GM19463 (cell line): ENCODE data around the gene AGA.

Experiments used
- ATAC-seq: cut with Tn5 transposase; IDR thresholded peaks from one replicate; pipeline ENCODE4 v1.9.1; 2021; ENCODE audit warnings: mild to moderate bottlenecking, moderate library complexity; ENCODE audit not compliant: unreplicated experiment

AGA gene

GRCh38 chr4:177391953-177392352, 50.3 kb downstream of the AGA start:
- ATAC-seq, result no peak

GRCh38 chr4:177391287-177391686, 51.0 kb downstream of the AGA start:
- ATAC-seq, result no peak

- ATAC-seq, result no peak
Observed at GRCh38 chr4:177386278-177386815, 55.9 kb downstream of the AGA start.

- ATAC-seq, result no peak
Observed at GRCh38 chr4:177385576-177386277, 56.5 kb downstream of the AGA start.

GRCh38 chr4:177384856-177385397, 57.3 kb downstream of the AGA start:
- ATAC-seq, result no peak

GRCh38 chr4:177381762-177382310, 60.4 kb downstream of the AGA start:
- ATAC-seq, result no peak
